LNCaP clone FGC (cell line): ENCODE results near the gene WNT7B.

ENCODE experiments used
- DNase-seq: peaks from one replicate; pipeline ENCODE4 v3.0.0-alpha.2; 2011; ENCODE audit warnings: low read depth
- H3K4me3 ChIP-seq: 2 replicates; pipeline ENCODE4 v1.5.1; 2011; ENCODE audit warnings: mild to moderate bottlenecking, low read depth, low read length, control low read depth
- CTCF ChIP-seq: IDR thresholded peaks from 2 replicates; pipeline ENCODE4 v1.5.1; 2012; ENCODE audit warnings: mild to moderate bottlenecking; ENCODE audit not compliant: control insufficient read depth, insufficient read depth; ENCODE audit errors: extremely low read depth

Gene WNT7B

GRCh38 chr22:45952553-45952952, 24.4 kb downstream of the WNT7B start:
- no peak for DNase-seq
- no peak for TF ChIP-seq CTCF
- no peak overlapping the region for H3K4me3 ChIP-seq

GRCh38 chr22:45952151-45952550, 24.8 kb downstream of the WNT7B start:
- DNase-seq = no peak

DNA sequence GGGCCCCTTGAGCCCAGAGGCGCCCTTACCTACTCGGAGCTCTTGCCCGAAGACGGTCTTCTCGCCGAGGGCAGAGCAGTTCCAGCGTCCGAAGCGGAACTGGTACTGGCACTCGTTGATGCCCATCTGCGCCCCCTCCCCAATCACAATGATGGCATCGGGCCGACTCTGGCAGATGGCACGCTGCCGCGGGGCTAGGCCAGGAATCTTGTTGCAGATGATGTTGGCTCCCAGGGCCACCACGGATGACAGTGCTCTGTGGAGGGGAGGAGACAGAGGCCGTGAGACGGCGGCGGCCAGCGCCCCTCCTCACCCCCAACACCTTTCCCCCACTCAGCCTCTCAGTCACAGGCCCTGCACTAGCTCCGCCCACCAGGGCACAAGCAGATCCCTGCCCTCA, 27.1 kb downstream of the WNT7B start:
- no peak for DNase-seq

More at GRCh38 chr22:45952151-45952550, 24.8 kb downstream of the WNT7B start:
- no peak for TF ChIP-seq CTCF
- H3K4me3 ChIP-seq = no peak overlapping the region

DNA sequence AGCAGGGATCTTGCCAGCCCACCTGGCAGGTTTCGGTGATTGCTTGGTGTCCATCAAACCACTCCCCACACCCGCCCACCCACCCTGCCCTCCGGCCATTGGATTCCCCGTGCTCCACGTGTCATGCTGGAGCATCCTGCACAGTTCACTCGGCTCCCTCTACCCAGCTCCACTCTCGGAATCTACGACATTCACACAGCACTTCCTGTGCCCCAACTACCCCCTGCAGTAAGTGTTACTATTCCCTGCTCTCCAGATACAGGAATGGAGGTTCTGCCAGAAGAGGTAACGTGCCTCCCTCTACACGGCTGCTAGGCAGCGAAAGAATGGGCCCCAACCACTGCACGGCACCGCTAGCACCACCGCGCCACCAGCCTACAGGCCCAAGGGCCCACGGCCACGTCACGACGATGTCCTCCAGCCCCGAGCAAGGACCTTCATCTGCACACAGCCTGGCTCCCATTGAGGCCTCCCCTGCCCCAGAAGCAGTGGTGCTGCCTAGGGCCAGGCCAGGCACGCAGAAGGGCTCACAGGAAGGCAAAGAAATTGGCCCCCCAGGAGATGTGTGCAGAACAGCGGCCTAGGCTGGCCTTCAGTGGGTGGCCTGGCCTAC, 27.6 kb downstream of the WNT7B start:
- no peak overlapping the region for H3K4me3 ChIP-seq
- no peak for DNase-seq
- TF ChIP-seq CTCF = no peak

More for the DNA sequence above, 27.1 kb downstream of the WNT7B start:
- H3K4me3 ChIP-seq = no peak overlapping the region
- no peak for TF ChIP-seq CTCF

DNA sequence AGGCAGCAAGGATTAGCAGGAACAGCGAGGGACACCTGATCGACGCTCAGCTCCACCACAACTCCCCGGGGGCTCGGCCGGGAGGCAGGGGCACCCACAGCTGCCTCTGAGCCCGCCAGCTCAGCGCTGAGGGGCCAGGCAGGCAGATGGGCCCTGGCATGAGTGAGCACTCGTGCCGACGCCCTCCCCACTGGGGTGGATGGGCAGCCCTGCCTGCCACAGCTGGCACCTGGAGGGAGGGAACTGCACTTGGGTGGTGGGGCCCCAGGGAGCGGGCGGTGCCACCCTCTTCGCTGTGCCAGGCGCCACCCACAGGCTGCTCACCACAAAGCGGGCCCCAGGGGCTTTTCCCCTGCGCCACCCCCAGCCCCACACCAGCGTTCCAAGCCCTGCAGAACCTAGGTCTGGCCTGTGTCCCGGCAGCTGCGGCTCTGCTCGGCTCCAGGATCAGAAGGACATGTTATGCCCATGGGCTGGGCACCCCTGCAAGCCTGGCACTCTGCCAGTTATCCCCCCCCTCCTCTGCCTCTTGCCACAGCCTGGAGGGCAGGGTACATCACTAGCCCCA, 28.8 kb downstream of the WNT7B start:
- TF ChIP-seq CTCF = no peak
- no peak for DNase-seq
- no peak overlapping the region for H3K4me3 ChIP-seq

GRCh38 chr22:45946805-45947600, 30.0 kb downstream of the WNT7B start:
- DNase-seq = no peak
- H3K4me3 ChIP-seq = no peak overlapping the region
- no peak for TF ChIP-seq CTCF
